NCI-H2171 (cell line): ENCODE measurements around the gene KRAS.

ENCODE experiments used
- DNase-seq: peaks from one replicate; lab custom pipeline; 2025; lab: John Stamatoyannopoulos, UW

Gene KRAS

DNA sequence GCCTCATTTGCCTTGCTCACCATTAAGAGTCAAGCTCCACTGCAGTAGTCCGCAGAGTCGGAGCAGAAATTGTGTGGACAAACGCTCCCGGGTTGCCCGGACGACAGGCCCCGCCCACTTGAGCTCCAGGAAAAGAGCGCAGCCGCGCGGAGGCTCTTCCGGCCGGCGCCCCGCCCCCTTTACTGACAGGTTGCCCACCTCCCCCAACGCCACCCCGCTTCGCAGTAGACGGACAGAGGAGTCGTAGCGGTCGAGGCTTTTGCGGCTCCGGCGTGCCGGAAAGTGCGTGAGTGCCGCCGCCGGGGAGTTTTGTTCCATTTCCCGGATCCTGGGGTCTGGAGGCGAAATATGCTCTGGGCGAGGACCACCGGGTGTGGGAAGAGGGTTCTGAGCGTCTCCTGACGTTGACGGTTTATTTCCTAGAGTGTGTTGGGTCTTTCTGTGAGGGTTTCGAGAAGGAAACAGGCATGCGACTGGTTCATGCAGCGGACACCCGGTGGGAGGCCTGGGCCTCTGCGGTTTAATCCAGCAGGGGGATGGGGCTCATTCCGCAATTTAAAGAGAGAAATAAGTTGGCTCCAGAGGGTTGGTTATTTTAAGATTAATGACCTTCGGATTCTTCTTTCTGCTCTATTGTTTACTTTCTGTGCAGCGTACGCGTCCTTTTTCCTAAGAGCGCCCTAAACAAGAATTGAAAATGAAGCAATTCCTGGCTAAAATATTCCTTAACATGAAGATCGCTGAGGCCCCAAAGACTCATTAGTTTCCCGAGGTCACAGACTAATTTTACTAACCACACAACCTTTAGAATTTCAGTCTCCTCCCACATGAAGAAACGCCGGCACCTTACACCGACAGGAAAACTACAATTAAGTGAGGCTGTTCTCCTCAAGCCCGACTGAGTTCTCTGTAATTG, 55.4 kb downstream of the KRAS start, which contains the start of the genes DNAI7 and ETFRF1:
Gene DNAI7, minus strand, starts transcription at position 105 of the 916 bp plus-strand sequence. Its CDS starts 82 bp downstream, at position 23.
Gene ETFRF1, plus strand, starts transcription at position 182 of the 916 bp plus-strand sequence. CDS start 8,720 bp downstream, outside the sequence.
- peak; percentile 98 for DNase-seq

DNA sequence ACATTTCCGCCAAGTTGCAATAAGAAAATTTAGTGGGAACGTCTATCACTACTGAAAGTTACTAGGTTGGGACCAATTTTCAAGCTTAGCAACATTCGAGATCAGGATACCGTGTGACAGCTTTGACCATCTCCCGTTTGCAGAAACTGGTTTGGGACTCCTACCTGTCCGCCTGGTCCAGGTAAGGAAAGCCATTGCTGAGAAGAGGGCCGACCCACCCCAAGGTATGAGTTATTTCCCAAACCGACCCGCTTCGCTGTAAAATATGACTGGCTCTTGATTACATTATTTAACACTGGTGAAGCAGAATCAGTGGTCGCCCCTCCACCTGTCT, 56.0 kb downstream of the KRAS start:
- no peak for DNase-seq

DNA sequence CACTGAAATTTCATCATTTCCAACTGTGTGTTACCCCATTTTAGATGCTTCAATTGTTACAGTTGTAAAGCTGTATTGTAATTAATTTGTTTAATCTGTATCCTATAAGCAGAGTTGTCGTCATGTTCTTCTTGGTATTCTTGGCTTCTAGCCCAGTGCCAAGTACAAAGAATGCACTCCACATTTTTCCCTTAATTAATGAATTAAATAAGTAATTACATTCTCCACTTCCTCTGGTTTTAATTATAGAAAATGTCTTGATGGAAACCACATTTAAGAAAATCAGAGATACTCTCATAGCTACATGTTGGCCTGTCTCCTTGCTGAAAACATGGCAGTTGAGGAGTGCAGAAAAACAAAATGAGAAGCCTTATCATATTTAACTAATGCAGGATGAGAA, 56.5 kb downstream of the KRAS start:
- DNase-seq, result no peak

DNA sequence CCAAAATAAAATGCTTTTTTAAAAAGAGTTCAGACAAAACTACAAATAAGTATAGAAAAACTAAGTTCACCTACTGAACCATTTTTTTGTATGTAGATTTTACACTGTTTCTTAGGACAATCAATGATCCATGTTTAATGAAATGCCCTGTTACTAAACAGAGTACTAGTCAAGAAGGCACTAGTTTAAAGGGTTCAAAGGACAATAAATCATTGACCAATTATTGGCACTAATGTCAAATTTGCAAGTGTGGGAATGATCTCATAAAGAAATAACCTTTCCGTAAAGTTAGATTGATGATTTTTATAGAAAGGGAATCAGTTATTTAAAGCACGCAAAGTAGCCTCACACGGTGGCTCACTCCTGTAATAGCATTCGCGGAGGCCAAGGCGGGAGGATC, 59.9 kb downstream of the KRAS start:
- no peak for DNase-seq

DNA sequence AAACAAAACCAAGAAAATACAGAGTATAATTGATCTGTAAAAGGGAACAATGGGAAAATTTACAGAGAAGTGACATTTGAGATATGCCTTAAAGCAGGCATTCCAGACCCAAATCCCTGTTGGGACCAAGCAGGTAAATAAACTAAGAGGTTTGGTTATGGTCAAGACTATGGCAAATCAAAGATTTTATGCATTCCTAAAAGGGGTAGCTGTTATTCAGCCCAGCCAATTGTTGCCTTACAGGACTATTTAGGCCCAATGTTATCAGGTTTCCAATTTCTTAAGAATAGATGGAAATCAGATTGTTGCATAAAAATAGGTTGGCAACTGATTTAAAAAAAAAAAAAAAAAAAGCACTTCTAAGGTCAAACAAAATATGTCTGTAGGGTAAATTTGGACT, 61.1 kb downstream of the KRAS start:
- DNase-seq, result no peak

GRCh38 chr12:25187781-25188180, 62.9 kb downstream of the KRAS start:
- DNase-seq, result no peak

DNA sequence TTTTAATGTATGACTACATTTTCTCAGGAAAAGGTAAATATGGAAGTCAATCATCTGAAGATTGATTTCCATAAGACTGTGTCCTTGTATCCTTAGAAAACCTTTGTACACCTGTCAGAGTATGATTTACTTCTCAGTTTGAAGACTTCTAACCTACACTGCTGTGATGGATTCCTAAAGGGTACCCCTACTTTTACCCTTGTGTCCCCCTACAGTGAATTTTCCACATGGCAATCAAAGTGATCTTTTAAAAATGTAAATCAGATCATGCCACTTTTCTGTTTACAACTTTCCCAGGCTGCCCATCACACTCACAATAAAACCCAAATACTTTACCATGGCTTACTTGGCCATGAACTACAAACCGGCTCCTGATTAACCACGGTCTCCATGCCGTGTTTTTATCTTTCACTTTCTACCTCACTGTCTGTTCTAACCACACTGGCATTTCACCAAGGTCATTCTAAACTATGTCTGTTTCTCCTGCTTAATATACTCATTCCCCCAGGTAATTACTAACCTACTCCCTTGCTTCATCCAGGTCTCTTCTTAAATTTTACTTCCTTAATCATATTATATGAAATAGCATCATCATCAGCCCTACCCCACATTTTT, 63.8 kb downstream of the KRAS start:
- no peak for DNase-seq

DNA sequence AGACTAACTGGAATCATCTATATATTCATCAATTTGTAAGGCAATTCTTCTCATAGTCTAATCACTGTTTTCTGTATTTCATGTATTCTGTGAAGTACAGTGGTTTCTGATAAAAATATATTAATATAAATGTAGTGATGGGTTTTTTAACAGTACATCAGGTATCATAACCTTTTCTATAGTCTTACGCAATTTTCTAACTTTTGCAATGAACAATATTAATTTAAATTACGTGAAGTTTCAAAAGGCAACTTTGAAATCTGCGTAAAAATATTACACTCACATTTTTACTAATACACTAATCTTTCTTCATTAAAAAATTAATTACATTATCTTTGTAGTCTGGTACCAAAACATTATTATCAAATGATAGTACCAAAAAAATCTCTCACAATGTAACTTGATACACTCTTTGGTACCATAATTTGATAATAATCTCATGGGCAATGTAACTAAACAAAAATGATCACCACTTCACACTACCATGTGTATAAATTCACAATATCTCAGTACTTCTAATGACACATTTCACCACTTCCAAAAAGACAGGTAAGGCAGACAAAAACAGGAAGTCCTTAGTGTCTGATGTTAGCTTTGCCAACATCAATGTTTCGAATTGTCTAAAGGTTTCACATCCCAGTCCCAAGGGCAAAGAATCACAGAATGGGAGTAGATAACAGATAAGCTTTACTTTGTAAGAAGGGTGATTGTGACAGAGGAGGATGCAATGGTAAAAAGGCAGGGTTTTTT, 64.5 kb downstream of the KRAS start:
- DNase-seq, result no peak

DNA sequence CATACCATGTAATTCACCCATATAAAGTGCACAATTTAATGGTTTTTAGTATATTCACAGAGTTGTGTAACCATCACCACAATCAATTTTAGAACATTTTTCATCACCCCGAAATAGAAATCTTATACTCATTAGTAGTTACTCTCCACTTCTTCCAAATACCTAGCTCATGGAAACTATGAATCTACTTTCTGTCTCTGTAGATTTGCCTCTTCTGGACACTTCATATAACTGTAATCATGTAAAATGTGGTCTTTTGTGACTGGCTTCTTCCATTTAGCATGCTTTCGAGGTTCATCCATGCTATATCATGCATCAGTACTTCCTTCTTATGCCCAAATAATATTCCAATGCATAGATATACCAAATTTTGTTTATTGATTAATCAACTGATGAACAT, 66.6 kb downstream of the KRAS start:
- no peak for DNase-seq

- no peak for DNase-seq
Measured at GRCh38 chr12:25182765-25183164, 68.0 kb downstream of the KRAS start.

DNA sequence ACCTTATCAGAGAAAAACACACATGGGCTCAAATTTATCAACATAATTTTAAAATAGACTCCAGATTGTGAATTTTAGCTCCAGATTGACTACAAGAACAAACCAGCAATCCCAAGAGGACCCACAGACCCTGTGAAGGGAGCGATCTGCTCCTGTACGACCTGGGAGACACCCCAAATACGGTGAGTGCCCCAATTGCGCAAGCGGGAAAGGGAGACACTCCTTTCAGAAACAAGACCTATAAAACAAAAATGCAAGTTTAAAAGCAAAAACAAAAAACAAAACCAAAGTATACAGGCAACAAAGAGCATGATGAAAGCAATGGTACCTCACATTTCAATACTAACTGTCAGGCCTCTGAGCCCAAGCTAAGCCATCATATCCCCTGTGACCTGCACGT, 87.9 kb downstream of the KRAS start:
- no peak for DNase-seq

DNA sequence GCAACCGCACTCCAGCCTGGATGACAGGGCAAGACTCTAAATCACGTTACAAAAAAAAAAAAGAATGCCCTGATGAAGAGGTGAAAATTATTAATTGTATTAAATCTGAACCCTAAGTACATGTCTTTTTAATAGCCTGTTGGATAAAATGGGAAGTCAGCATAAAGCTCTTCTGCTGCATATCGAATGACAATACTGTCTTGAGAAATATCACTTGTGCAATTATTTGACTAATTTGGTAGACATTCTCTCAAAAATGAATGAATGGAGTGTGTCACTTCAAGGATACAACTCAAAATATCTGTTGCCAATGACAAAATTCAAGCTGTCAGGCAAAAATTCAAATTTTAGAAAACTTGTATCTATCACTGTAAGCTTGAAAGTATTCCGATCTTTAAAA, 94.7 kb downstream of the KRAS start:
- no peak for DNase-seq

- DNase-seq, result no peak
Measured at GRCh38 chr12:25155022-25155576, 95.6 kb downstream of the KRAS start.
